Liver (tissue), 9 donors: ENCODE results near the gene DPEP3. TPM values are rescaled to one million over a fixed set of nuclear protein-coding genes. Genes with fewer than 3 reads are reported as not detected.

Source experiments
- DNase-seq: peaks from one replicate; pipeline ENCODE4 v3.0.0-alpha.2; 2017; ENCODE audit warnings: low spot score
- H3K27ac ChIP-seq, 2 donors: one replicate each; pipeline ENCODE4 v1.7.0; 2013; ENCODE audit warnings: inconsistent platforms in 2 of 2, low read length in 2 of 2, control low read depth in 1 of 2, low read depth in 1 of 2, mild to moderate bottlenecking in 1 of 2
- H3K27me3 ChIP-seq, 4 donors: one replicate each; pipeline versions ENCODE4 v1.6.1 to v1.7.0; 2013; ENCODE audit warnings: low read length in 3 of 4, inconsistent platforms in 1 of 4, mild to moderate bottlenecking in 1 of 4, moderate library complexity in 1 of 4; ENCODE audit not compliant: control insufficient read depth in 4 of 4, insufficient read depth in 4 of 4
- H3K36me3 ChIP-seq, 4 donors: one replicate each; pipeline versions ENCODE4 v1.6.1 to v1.7.0; 2013; ENCODE audit warnings: low read length in 3 of 4, mild to moderate bottlenecking in 3 of 4, low read depth in 1 of 4, moderate library complexity in 1 of 4; ENCODE audit not compliant: control insufficient read depth in 4 of 4, insufficient read depth in 3 of 4
- H3K4me1 ChIP-seq, 4 donors: one replicate each; pipeline versions ENCODE4 v1.6.1 to v1.7.0; 2013; ENCODE audit warnings: low read length in 3 of 4, mild to moderate bottlenecking in 3 of 4, moderate library complexity in 1 of 4; ENCODE audit not compliant: control insufficient read depth in 4 of 4, insufficient read depth in 4 of 4
- H3K4me3 ChIP-seq, 3 donors: one replicate each; pipeline versions ENCODE4 v1.6.1 to v1.7.0; 2013; ENCODE audit warnings: low read length in 3 of 3, control low read depth in 1 of 3, low read depth in 1 of 3, mild to moderate bottlenecking in 1 of 3
- H3K9ac ChIP-seq, 2 donors: one replicate each; pipeline ENCODE4 v1.7.0; 2013; ENCODE audit warnings: low read length in 2 of 2, mild to moderate bottlenecking in 2 of 2, moderate library complexity in 2 of 2, control low read depth in 1 of 2, low read depth in 1 of 2
- H3K9me3 ChIP-seq, 4 donors: one replicate each; pipeline versions ENCODE4 v1.6.1 to v1.7.0; 2013; ENCODE audit warnings: low read length in 3 of 4; ENCODE audit not compliant: control insufficient read depth in 4 of 4
- EGR1 ChIP-seq, 2 donors: IDR thresholded peaks; 2 replicates each; pipeline ENCODE4 v1.6.1; 2016 to 2018; ENCODE audit warnings: antibody characterized with exemption in 2 of 2, low read depth in 2 of 2
- FOXA1 ChIP-seq: IDR thresholded peaks from 2 replicates; pipeline ENCODE4 v1.6.1; 2016; ENCODE audit warnings: antibody characterized with exemption
- GABPA ChIP-seq, 2 donors: IDR thresholded peaks in 1 of 2; conservative IDR thresholded peaks in 1 of 2; 2 replicates each; pipeline ENCODE4 v1.6.1; 2016; ENCODE audit warnings: antibody characterized with exemption in 2 of 2, mild to moderate bottlenecking in 1 of 2, moderate library complexity in 1 of 2
- HNF4A ChIP-seq, 2 donors: conservative IDR thresholded peaks; 2 replicates each; pipeline ENCODE4 v1.6.1; 2016; ENCODE audit warnings: antibody characterized with exemption in 2 of 2, mild to moderate bottlenecking in 2 of 2
- HNF4G ChIP-seq: IDR thresholded peaks from 2 replicates; pipeline ENCODE4 v1.6.1; 2016; ENCODE audit warnings: antibody characterized with exemption
- JUND ChIP-seq, 2 donors: IDR thresholded peaks; 2 replicates each; pipeline ENCODE4 v1.6.1; 2016; ENCODE audit warnings: antibody characterized with exemption in 2 of 2
- MAX ChIP-seq: IDR thresholded peaks from 2 replicates; pipeline ENCODE4 v1.6.1; 2016; ENCODE audit warnings: antibody characterized with exemption
- NR2F2 ChIP-seq: IDR thresholded peaks from 2 replicates; pipeline ENCODE4 v1.6.1; 2016; ENCODE audit warnings: antibody characterized with exemption
- REST ChIP-seq: IDR thresholded peaks from 2 replicates; pipeline ENCODE4 v1.6.1; 2016; ENCODE audit warnings: antibody characterized with exemption, mild to moderate bottlenecking
- RXRA ChIP-seq, 2 donors: IDR thresholded peaks; 2 replicates each; pipeline ENCODE4 v1.6.1; 2017 to 2018; ENCODE audit warnings: antibody characterized with exemption in 2 of 2, mild to moderate bottlenecking in 1 of 2
- SP1 ChIP-seq: IDR thresholded peaks from 2 replicates; pipeline ENCODE4 v1.6.1; 2018; ENCODE audit warnings: antibody characterized with exemption, mild to moderate bottlenecking
- TAF1 ChIP-seq: conservative IDR thresholded peaks from 2 replicates; pipeline ENCODE4 v1.6.1; 2016; ENCODE audit warnings: antibody characterized with exemption, mild to moderate bottlenecking
- ZBTB33 ChIP-seq: IDR thresholded peaks from 2 replicates; pipeline ENCODE4 v1.6.1; 2016; ENCODE audit warnings: antibody characterized with exemption
- WGBS: extraction: QIAGEN DNeasy Blood & Tissue Kit; methylation state at CpG from one replicate; pipeline ENCODE4 v1.1.7; 2013; 5-methylcytosine and 5-hydroxymethylcytosine counted together
- polyA plus RNA-seq, 2 donors: library from polyadenylated mRNA; stranded (reverse) in 1 of 2; unstranded in 1 of 2; fragments of 200-250 nt in 1 of 2; fragments of >200 nt in 1 of 2; fragmentation: Nextera tagmentation in 1 of 2; extraction: Ambion mirVana in 1 of 2; gene quantifications; one replicate each; pipeline versions ENCODE4 v1.2.1 to v1.2.3, GENCODE V29; 2013 to 2015
- total RNA-seq, 2 donors: library from RNA; depleted of rRNA; stranded (reverse); fragments of >200 nt; gene quantifications; one replicate each; pipeline ENCODE4 v1.2.3, GENCODE V29; 2014
- TF ChIP-seq, protein P1 (sequence below): IDR thresholded peaks from 2 replicates; pipeline ENCODE4 v1.6.1; 2016; ENCODE audit warnings: antibody characterized with exemption
- TF ChIP-seq, protein P2 (sequence below): fragments of 150-350 bp; IDR thresholded peaks from 2 replicates; pipeline ENCODE4 v1.5.1; 2017; ENCODE audit warnings: improper control_type of control experiment, low read depth, low read length; ENCODE audit not compliant: missing input control
- donor health status: healthy.
- donor health status: healthy.
- donor health status: healthy.
- donor health status: healthy.
- donor health status: healthy.

Gene DPEP3
- total and polyA plus RNA-seq, 4 donors = 0.08 to 0.37 (median 0.22) TPM; not detected in 1

GRCh38 chr16:67946966-67947558, 33.2 kb downstream of the DPEP3 start:
- 95% methylated on average over 28 of the region's 28 CpGs for WGBS
- Histone ChIP-seq H3K27ac (no peak overlapping the region), H3K36me3 (peaks cover 15 to 64% (median 24%) of the 10 kb centered on the region in 4 donors), H3K27me3 (no peaks in the 10 kb centered on the region), H3K9ac (no peak overlapping the region), H3K4me1 (peaks cover 9 to 40% (median 28%) of the 10 kb centered on the region in 4 donors), H3K4me3 (no peak overlapping the region), H3K9me3 (no peaks in the 10 kb centered on the region)
- TF ChIP-seq HNF4G = no peak
- TF ChIP-seq ZBTB33 = no peak
- no peak for TF ChIP-seq FOXA1
- no peak for TF ChIP-seq REST
- no peak for TF ChIP-seq SP1
- TF ChIP-seq JUND (IDR thresholded peaks at IDR 0.05) = no peak
- TF ChIP-seq, protein P1, sequence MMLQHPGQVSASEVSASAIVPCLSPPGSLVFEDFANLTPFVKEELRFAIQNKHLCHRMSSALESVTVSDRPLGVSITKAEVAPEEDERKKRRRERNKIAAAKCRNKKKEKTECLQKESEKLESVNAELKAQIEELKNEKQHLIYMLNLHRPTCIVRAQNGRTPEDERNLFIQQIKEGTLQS = no peak
- TF ChIP-seq NR2F2 = no peak
- no peak for TF ChIP-seq TAF1
- TF ChIP-seq MAX = no peak
- no peak for TF ChIP-seq GABPA (IDR thresholded peaks at IDR 0.05 in 1 of 2, conservative IDR thresholded peaks at IDR 0.05 in 1 of 2)
- TF ChIP-seq, protein P2, sequence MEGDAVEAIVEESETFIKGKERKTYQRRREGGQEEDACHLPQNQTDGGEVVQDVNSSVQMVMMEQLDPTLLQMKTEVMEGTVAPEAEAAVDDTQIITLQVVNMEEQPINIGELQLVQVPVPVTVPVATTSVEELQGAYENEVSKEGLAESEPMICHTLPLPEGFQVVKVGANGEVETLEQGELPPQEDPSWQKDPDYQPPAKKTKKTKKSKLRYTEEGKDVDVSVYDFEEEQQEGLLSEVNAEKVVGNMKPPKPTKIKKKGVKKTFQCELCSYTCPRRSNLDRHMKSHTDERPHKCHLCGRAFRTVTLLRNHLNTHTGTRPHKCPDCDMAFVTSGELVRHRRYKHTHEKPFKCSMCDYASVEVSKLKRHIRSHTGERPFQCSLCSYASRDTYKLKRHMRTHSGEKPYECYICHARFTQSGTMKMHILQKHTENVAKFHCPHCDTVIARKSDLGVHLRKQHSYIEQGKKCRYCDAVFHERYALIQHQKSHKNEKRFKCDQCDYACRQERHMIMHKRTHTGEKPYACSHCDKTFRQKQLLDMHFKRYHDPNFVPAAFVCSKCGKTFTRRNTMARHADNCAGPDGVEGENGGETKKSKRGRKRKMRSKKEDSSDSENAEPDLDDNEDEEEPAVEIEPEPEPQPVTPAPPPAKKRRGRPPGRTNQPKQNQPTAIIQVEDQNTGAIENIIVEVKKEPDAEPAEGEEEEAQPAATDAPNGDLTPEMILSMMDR = no peak
- TF ChIP-seq EGR1 (IDR thresholded peaks at IDR 0.05; ENCODE audit: low read depth in 2 of 2) = no peak
- TF ChIP-seq HNF4A (conservative IDR thresholded peaks at IDR 0.05) = no peak
- TF ChIP-seq RXRA (IDR thresholded peaks at IDR 0.05) = no peak
- no peak for DNase-seq
